Activated CD4-positive, alpha-beta T cell treated with anti-CD3 and anti-CD28 coated beads for 4 hours (primary cell): ENCODE data around the gene RAP1GAP.

Experiments used
- DNase-seq, 2 donors: peaks; one replicate each; pipeline ENCODE4 v3.0.0-alpha.2; 2020

RAP1GAP gene

DNA sequence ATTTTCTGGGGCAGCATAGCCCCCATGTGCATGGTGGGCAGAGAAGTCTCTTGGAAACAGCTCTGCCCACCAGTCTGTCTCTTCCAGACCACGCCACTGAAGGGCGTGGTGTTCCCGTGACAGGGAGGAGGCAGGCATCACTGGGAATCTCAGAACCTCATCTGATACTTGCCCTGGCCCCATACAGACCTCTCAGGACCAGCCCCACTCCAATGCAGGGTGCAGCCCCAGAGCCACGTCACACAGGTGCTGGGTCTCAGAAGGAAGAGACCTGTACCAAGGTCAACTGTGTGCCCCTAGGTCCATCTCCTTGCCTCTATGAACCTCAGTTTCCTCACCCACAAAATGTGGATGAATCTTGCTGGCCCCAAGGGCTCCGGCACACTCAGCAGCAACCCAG, 7.3 kb downstream of the RAP1GAP start:
- DNase-seq: no peak

DNA sequence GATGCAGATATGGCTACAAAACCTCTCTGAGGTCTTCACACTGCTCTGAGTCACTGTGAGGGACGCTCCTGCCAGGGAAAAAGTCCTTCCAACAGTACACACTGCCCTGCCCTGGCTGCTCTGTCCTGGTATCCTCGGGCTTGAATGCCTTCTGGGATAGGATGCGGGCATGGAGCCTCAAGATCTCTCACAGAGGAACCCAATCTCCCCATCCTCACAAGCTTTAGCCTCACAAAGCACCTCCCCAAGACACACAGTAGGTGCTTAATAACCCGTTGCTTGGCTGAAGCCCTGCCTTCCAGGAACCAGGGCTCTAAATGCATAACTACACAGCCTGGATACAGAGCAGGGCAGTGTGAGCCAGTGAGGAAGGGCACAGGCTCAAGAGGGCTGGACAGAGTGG, 9.2 kb downstream of the RAP1GAP start:
- DNase-seq: no peak

DNA sequence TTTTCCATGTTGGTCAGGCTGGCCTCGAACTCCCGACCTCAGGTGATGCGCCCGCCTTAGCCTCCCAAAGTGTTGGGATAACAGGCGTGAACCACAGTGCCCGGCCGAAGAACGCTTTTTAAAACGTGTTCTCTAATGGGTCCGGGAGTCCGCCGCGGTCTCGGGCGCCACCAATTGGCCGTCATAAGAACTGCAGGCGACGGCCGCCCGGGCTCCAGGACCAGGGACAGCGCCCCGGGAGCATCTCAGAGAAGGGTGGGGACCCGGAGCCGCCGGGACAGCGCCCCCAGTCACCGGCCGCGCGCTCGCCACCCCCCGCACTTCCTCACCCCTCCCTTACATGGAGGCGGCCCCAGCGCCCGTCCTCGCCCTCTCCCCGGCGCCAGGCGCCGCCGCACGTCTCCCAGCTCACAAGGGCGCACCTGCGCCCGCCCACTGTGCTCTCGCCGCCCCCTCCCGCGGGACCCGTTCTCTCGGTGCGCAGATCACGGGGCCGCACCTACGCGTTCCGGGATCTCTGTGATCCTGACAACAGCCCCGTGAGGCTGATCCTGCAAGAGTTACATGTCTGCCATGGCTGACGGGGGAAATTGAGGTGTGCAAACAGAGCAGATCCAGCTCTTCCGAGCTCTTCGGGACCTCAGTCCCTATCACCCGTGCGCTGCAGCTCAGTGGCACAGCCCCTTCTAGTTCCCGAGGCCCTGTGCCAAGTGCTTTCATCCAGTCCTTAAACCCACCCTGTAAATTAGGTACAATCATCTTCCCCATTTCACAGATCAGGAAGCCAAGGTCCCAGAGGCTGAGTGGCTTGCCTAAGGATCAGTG, 9.8 kb downstream of the RAP1GAP start:
- DNase-seq: peak; percentile 72 to 73

DNA sequence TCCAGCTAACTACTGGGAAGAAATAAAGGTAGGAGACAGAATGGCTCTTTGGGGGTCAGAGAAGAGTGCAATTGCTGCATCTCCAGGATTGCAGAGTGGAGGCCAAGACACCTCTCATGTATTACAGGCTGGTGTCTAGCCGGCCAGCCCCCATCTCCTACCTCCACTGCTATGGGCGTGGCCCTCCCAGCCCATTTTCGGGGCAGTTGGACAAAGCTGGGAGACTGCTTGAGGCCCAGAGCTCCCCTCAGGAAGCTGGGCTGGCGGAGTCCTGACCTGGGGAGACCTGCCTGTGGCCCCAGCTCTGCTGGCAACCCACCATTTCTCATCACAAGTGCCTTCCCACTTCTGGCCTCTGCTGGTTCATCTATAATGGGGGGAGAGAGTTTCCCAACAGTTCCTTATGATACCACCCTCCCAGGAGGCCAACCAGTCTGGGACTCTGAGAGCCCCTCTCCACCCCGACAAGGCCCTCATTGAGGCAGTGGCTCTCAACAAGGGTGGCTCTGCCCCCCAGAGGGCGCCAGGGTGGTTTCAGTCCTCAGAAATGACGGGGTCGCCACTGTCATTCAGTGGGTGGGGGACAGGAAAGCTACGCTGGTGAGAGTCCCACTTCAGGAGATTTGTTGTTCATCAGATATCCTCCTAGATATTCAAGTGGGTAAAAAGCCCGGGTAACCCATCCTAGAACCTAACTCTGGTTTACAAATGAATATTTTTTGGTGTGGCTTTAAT, 11.5 kb downstream of the RAP1GAP start:
- DNase-seq: no peak

DNA sequence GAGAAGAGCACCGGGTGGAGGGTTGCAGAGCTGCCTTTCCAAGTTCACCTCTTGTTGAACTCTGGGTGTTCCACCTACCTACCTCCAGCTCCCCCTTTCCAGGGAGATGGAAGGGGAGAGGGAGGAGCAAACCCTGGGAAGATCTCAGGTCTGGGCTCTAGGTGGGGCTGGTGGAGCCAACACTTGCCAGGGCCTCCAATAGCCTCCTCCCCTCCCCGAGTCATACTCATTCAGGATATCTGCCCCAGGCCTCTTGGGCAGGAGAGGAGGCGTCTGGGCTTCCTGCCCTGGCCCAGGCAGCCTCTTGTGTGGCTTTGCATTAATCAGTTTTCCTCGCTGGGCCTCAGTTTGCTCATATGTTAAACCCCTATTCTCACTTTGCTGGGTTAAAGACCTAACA, 13.4 kb downstream of the RAP1GAP start:
- no peak for DNase-seq

DNA sequence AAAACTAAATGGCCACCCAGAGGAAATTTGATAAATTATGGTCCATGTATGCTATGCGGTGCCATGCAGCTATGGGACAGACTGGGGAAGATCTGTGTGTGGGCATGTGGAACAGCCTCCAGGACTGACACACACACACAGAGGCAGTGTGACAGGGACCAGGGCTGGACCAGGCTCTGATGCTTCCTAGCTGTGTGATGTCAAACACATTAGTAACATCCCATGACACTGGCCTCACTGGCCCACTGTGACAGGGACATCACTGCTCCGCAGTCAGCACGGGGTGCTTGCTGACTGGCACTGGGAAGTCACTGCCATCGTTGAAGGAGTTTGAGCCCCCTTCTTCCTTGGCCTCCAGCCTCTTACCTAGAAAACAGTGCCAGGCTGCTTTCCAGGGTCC, 13.9 kb downstream of the RAP1GAP start:
- DNase-seq: no peak

DNA sequence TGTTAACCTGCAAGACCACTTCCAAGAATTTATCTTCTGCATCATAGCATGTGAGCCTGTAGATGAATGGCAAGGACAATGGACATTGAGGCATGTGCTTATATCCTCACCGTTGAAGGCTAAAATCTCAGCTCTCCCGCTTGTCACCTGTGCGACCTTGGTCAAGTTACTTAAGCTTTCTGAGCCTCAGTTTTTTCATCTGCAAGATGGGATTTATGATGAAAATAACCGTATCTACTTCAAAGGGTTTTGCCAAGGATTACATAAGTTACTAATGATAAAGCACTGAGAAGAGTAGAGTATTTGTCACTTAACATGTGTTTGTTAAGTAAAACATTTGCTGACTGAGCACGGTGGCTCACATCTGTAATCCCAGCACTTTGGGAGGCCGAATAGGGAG, 14.9 kb downstream of the RAP1GAP start:
- no peak for DNase-seq

DNA sequence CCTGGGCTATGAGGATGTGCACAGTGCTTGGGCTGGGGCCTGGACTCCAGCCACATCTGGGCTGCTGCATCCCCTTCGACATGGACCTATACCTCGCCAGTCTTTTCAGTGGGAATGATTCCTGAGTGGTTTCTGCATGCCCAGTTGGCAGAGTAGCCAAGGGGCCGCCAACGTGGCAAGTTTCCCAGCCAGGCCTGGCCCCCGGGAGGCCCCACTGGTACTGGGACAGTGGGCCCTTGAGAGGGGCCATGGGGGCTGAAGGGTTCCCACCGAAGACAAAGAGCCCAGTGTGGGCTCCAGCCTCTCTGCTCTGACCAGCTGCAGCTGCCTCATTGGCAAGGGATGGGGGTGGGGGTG, 15.4 kb downstream of the RAP1GAP start:
- no peak for DNase-seq

DNA sequence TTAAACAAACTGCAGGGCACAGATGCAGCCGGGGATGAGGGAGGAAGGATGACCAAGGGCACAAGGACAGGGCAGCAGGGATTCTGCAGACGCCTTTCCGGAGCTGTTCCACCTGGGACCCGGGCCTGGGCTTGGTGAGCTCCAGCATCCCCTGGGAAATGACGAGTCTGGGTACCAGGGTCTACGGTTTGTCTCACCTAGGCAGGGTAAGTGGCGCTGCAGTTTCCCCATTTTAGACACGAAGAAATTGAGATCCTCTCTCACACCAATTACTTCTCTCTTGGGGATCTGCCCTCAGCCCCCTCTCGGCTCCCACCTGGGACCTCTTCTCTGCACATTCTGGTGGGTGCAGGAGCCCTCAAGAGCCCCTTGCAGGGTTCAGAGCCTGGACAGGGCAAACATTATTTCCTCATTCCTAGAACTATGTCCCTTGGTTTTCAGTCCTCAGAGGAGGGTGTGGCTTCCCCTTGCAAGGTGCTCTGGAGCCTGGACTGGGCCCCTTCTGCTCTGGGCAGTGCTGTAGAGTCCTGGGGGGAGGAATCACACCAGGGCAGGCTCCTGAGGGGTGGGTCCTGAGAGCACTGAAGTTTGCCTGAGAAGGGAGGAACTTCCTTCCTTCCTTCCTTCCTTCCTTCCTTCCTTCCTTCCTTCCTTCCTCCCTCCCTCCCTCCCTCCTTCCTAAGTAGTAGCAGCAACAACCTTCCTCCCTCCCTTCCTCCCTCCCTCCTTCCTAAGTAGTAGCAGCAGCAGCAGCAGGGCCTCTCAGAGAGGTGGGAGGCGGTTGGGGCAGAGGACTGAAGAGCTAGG, 16.0 kb downstream of the RAP1GAP start:
- no peak for DNase-seq

DNA sequence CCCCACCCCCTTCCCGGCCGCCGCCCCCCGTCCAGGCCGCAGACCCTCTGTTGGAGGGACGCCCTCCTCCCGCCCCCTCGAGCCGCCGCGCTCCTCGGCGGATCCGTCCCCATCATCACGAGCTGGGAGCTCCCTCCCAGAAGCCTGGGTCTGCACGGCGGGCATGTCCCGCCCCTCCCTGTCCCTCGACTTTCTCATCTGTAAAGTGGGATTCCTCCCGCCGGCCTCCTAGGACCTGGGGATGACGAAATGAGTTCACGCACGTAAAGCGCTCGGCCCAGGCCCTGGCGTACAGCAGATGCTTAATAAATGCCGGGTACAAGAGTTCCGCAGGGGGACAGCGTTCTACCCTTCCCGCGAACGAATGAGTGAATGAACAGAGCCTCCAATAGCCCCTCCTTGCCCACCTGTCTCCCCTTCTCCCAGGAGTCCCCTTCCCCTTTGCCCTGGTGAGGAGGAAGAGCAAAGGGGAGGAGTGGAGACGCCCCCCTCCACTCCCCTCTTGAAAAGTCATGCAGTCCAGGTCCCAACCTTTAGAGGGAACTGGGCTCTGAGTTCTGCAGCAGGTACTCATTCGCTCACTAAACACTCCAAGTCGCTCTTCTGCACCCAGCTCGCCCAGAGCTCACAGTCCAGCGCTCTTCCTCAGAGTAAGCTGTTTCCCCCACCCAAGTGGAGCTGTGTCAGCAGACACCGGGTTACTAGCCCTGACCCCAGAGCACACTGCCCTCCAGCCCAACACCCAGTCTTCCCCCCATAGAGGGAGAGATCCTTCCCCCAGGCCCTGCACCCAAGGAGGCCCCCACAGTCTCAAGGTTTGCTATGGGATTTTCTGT, 16.8 kb downstream of the RAP1GAP start:
- no peak for DNase-seq

DNA sequence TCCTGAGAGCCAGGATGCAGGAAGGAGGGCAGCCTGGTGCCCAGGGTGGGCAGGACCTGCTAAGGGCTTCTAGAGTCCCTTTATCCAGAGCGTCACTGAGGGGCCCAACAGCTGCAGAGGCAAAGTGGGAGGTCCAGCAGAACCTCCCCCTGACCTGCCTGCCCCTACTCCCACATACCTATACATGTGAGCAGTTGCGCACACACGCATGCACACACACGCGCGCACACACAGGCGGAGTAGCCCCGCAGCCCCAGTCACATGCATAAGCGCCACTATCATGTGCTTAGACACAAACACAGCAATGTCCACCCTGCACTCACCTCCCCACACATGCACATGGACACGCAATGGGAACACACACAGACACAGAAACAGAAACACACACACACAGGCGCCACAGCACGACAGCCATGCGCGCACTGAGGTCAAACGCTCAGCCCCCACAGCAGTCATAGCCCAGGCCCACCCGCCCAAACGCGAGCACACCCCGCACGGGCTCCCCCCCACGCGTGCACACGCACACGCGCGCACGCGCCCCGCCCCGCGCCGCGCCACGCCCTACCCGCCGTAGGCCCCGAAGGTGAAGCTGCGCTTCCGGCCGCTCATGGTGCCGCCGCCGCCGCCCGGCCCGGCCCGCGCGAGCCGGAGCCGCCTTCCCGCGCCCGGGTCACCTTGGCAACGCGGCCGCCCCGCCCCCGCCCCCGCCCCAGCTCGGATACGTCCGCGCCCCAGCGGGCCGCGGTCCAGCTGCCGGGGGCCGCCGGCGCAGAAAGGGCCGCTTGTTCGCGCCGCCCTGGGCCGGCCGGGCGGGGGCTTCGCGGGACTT, 17.7 kb downstream of the RAP1GAP start:
- DNase-seq: peak; percentile 22 to 33

DNA sequence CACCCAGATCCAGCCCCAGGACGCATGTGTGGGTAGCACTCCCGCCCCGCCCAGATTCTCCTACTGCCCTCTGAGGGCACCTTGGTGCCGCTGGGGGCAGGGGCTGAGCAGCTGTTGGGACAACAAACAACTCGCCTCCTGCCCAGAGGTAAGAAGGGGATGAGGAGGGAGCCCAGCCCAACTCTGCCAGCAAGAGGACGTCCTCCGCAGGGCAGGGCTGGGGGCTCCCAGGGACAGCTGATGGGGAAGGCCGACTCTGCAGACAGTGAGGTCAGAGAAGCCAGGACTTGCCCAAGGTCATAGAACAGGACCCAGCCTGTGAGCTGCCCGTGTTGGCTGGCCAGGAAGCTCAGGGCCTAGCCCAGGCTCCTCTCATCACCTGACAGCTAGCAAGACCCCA, 18.8 kb downstream of the RAP1GAP start:
- no peak for DNase-seq

DNA sequence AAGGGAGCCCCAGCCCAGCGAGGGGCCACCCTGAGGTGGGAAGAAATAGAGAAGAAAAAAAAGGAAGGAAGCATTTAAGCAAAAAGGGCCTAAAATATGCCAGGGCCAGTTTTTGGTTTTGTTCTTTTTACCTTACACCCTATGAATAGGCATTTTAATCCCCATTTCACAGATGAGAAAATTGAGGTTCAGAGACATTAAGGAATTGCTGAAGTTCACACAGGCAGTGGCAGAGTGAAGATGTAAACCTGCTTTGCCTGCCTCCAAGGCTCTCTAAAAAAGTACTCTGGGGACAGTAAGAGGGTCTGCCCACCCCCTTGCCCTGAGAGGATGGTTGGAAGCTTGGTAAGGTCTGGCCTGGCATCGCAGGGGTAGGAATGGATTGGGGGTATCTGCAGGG, 19.8 kb downstream of the RAP1GAP start:
- no peak for DNase-seq

DNA sequence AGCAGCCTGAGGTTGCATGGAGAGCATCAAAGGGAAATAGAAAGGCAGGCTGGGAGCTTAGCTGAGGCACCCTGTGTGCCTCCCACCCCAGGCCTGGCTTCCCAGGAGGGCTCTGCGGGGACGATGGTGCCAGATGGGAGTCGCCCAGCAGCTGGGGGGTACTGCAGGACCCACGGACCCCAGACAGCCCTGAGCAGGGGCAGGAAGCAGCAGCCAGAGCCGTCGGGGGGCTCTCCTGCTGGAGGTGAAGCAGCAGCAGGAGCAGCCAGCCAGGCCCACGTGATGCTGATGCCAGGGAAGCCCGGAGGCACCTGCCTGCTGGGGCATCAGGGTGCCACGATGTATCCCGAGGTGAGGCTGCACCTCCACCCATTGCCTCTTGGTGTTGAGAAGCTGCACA, 20.4 kb downstream of the RAP1GAP start:
- DNase-seq: no peak

DNA sequence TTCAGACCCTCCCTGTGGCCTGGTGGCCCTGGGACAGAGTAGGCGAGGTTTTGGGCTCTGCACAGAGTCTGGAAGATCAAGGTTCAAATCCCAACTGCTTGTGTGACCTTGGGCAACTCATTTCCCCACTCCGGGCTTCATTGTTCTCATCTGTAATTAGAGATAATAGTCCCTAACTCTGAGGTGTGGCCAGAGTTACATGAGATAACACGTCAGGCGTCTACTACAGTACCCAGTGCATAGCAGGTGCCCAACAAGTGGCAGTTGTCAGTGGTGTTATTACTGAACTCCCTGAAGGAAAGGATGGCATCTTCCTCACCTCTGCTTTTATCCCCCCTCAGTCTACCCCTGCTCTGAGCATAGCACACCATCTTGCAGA, 20.8 kb downstream of the RAP1GAP start:
- DNase-seq: no peak

DNA sequence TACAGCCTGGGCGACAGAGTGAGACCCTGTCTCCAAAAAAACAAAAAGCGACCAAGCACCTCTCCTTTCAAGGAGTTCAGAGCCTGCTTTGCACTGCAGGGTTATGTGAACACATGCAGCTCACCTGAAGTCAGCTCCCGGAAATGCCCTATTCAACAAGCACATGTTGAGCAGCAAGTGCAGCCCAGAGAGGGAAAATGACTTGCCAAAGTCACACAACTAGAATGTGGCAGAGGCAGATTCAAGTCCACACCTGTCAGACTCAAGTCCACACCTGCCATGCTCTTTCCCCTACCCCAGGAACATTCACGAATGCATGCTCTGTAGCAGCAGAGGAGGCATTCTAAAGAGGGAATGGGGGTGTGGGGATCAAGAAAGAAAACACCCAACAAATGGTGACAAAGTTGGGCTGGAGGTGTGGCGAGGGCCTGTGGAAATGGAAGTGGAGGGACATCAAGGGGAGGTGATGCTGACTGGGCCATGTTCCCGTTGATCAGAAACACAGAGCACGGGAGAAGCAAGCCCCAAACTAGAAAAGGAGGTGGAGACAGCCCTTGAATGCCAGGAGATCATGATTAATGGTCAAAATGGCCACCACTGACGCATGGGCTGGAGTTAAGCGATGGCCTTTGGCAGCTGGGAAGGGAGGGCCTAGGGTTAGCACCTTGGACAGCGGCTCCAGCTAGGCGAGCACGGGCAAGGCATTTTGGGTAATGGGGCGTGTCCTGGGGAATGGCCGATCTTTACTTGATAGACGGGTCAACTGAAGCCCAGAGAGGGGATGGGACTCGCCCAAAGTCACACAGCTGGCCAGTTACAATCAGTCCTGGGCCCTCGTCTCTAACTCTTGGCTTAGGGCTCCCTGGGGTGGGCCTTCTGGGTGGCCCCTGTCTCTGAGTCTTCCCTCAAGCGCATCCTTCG, 21.5 kb downstream of the RAP1GAP start:
- DNase-seq: no peak

DNA sequence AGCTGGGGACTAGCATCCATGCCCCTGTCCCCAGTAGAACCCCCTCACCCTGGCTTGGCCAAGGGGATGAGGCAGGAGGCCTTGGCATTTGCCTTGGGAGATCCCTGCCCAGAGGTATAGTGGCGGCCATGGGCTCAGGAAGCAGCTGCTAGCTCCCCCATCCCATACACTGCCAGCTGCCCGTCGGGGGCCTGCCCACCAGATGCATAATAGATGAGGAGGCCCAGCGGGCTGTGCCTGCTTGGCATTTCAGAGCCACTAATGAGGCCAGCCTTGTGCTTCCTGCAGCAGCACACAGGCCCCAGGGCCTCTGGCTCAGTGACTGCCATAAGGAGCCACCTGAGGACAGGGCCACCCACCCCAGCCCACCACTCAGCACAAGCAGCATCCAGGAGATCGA, 23.6 kb downstream of the RAP1GAP start:
- no peak for DNase-seq

DNA sequence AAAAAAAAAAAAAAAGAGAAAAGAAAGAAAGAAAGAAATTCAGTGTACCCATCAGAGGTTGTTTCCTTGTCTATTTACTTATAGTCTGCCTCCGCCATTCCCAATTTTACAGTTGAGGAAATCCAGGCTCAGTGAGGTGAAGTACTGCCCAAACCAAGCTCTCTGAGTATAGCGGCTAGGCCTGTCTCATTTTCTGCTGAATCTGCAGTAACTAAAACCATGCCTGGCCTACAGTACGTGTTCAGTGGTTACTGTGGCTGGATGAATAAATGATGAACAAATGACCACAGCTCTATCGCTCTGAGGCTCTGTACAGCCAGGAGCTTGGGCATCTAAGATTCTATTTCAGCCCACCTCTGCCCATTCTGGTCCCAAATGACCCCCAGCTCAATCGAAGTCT, 24.3 kb downstream of the RAP1GAP start:
- no peak for DNase-seq

DNA sequence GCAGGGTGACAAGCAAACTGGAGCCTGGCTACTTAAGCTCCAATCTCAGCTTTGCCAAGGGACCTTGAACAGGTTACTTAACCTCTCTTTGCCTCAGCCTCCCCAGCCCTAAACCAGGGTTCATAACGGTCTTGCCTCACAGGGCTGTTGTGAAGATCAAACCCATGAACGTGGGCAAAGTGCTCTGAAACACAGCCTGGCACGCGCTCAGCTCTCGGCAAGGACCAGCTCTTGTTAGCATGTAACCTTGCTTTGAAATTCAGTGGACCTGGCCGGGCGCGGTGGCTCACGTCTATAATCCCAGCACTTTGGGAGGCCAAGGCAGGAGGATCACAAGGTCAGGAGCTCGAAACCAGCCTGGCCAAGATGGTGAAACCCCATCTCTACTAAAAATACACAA, 24.8 kb downstream of the RAP1GAP start:
- no peak for DNase-seq

DNA sequence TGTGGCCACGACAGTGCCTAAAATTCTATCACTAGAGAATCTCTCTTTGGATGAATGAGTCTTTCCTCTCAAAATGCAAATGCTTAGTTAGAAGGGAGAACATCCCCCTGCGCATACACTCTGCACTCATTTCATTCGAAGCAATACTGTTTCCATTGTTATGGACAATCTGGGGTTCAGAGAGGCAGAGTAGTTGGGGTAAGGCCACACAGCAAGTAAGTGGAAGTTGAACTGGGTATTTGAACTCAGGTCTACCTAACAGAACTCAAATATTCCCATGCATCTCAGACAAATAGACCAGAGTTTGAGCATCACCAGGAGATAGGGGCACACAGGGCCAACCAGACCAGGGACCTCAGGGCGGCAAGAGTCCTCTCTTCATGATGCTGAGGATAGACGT, 25.5 kb downstream of the RAP1GAP start:
- no peak for DNase-seq
